ENCODE data around the gene MS4A4E.
"Not testable (repeated sequence)": the region's sequence is repeated elsewhere in the genome, so short reads cannot be mapped to it uniquely, and the experiment has no call there.

MS4A4E gene

DNA sequence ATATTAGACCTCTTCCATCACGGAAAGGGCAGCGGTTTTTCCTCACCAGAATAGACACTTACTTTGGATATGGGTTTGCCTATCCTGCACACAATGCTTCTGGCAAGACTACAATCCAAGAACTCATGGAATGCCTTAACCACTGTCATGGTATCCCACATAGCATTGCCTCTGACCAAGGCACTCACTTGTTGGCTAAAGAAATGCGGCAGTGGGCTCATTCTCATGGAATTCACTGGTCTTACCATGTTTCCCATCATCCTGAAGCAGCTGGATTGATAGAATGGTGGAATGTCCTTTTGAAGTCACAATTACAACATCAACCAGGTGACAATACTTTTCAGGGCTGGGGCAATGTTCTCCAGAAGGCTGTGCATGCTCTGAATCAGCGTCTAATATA is 20.8 kb downstream of the MS4A4E start:
- in situ Hi-C loops (cut with HindIII; ENCODE audit: low sequenced_read_pairs) = no loop called here

DNA sequence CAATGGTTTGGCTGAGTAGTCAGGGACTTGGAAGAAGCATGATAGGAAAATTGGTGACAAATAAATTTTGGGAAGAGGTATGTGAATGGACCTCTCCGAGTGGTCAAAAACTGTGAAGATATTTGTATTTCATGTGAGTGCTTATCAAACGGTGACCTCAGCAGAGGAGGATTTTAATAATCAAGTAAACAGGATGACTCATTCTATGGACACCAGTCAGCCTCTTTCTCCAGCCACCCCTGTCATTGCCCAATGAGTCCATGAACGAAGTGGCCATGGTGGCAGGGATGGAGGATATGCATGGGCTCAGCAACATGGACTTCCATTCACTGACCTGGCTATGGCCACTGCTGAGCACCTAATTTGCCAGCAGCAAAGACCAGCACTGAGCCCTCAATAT is 21.2 kb downstream of the MS4A4E start:
- in situ Hi-C loops (cut with HindIII; ENCODE audit: low sequenced_read_pairs) = no loop called here

DNA sequence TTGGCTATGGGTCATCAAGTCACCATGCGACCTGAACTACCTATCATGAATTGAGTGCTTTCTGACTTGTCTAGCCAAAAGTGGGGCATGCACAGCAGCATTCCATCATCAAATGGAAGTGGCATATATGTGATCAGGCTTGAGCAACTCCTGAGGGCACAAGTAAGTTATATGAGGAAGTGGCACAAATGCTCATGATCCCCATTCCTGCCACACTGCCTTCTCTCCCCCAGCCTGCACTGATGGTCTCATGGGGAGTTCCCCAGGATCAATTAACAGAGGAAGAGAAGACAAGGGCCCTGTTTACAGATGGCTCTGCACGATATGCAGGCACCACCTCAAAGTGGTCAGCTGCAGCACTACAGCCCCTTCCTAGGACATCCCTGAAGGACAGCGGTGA is 21.8 kb downstream of the MS4A4E start:
- in situ Hi-C loops (cut with HindIII; ENCODE audit: low sequenced_read_pairs) = no loop called here

DNA sequence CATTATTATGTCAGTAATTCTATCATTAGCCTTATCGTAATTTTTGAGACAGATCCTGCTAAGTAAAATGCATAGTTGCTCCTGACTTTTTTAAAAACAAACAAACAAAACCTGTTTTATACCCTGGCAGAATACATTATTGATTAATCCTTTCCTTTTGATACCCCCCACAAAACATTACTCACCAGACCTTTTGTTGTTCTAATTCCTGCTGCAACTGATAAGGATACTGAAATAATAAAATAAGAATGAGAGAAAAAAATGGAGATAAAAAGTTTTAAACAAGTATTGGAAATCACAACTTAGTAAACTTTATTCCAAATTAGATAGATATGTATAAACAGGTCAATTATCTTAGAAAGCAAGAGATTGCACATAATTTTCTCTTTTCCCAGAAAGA is 28.6 kb downstream of the MS4A4E start:
- in situ Hi-C loops (cut with HindIII; ENCODE audit: low sequenced_read_pairs) = no loop called here

DNA sequence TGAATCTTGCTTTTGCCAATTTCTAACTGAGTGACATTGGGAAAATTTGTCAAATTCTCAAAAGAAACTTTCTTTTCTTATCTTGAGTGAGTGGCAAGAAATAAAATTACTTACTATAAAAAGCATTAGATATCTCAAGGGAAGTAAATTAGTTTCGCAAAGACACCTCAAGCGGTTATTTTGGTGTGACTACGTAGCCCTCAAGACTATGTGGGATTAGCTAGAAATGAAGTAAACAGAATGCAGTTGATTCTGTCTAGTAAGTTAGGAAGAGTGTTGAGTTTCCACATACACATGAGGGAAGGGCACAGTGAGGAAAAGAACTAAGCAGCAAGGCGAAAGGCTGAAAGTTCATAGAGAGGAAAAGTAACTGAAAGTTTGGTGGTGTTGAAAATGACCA is 31.7 kb downstream of the MS4A4E start:
- in situ Hi-C loops (cut with HindIII; ENCODE audit: low sequenced_read_pairs) = no loop called here

DNA sequence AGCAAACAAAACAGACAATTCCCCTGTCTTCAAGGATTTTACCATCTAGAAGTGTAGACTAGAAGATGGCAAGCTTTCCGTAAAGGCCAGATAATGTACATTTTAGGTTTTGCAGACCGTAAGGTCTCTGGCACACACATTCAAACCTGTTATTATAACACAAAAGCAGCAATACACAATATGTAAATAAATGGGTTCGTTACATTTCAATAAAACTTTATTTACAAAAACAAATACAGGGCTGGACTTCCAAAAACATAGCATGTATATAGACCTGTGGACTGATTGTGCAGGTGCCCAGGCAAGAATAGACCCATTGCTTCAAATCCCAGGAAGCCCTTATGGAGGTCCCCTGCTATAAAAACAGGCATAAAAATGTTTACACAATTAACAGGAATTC is 33.0 kb downstream of the MS4A4E start:
- in situ Hi-C loops (cut with HindIII; ENCODE audit: low sequenced_read_pairs) = no loop called here

DNA sequence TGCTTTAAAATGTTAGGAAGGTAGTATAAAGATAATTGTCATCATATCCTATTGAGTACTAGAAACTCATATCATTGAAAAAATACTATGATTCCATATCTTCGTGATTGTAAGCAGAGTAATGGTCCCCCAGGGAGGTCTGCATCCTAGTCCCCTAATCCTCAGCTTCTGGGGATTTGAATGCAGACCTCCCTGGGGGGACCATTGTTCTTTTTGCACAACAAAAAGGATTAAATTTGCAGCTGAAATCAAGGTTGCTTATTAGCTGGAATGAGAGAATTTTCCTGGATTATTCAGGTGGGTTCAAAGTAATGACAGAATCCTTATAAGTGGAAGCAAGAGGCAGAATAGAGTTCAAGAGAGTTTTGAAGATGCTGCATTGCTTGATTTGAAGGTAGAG is 34.0 kb downstream of the MS4A4E start:
- in situ Hi-C loops (cut with HindIII; ENCODE audit: low sequenced_read_pairs) = no loop called here

DNA sequence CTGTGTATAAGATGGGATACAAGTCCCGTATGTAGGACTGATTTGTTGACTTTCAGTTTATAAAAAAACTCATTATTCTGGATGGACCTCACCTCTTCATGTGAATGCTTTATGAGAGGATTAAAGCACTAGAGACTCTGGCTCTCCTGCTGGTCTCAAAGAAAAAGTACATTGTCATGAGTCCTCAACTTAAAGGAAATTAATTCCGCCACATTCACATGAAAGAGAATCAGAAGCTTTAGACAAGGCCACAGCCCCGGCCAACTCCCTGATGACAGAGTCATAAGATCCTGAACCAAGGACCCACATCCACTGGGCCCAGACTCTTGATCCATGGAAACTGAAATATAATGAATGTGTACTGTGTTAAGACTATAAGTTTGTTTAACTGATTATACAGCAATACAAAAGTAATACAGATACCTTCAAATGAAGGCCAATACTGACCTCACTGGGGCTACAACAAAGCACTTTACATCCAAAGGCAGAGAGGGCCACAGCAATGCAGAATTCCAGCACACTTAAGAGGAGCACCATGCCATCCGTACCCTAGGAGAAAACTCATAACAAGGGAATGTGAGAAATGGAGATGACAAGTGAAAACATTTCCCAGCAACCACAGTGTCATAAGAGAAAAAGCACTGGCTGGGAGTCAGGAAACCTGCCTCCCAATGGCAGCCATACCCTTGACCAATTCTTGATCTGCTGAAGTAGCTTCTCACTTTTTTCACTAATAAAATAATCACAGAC is 34.6 kb downstream of the MS4A4E start:
- in situ Hi-C loops (cut with HindIII; ENCODE audit: low sequenced_read_pairs) = no loop called here

DNA sequence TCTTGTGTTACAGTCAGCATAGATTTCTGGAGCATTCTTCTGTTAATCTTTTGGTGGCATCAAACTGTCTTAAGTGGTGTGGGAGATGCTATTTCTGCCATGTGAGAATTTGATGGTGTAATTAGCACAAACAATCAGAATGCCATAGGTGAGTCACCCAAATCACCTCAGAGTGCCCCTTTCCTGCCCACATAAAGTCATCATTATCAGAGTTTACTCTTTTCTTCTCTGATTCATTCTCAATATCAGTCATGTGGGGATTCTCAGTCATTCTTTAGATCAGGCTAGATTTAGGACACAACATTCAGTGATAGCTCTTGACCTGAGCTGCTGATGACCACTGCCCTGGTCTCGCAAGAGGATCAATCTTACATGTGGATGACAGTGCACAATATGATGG is 36.3 kb downstream of the MS4A4E start:
- in situ Hi-C loops (cut with HindIII; ENCODE audit: low sequenced_read_pairs) = no loop called here

DNA sequence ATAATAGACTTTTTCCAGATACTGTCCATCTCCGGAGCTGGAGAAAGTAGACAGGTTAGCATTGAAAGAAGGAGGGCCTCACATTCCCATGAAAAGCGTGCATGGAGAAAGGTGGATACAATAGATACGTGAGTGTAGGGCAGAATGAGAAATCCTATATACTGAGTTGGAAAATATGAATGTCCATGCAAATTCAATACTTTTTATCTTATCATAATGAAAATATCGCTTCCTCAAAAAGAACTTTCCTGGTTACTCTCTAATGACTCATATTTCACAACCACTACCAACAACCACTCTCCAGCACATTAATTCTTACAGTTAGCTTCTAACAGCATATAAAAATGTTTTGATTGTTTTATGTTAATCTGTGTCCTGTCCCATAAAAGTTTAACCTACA is 38.0 kb downstream of the MS4A4E start:
- in situ Hi-C loops (cut with HindIII; ENCODE audit: low sequenced_read_pairs) = no loop called here

DNA sequence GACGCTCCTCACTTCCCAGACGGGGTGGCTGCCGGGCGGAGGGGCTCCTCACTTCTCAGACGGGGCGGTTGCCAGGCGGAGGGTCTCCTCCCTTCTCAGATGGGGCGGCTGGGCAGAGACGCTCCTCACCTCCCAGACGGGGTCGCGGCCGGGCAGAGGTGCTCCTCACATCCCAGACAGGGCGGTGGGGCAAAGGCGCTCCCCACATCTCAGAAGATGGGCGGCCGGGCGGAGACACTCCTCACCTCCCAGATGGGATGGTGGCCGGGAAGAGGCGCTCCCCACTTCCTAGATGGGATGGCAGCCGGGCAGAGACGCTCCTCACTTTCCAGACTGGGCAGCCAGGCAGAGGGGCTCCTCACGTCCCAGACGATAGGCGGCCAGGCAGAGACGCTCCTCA is 41.6 kb downstream of the MS4A4E start:
- in situ Hi-C loops (cut with HindIII; ENCODE audit: low sequenced_read_pairs) = not testable (repeated sequence)

DNA sequence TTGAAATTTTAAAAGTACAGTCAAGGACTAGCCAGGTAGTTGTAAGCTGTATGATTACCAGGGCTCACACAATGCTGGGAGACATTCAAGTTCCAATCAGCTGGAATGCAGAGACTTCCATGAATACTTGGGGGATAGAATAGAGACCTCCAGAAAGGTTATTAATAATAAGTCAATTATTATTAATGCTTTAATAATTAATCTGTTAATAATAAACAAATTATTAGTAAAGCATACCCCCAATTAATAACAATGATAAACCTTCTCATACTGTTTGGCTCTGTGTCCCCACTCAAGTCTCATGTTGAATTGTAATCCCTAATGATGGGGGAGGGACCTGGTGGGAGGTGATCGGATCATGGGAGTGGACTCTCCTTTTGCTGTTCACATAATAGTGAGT is 45.5 kb downstream of the MS4A4E start:
- in situ Hi-C loops (cut with HindIII; ENCODE audit: low sequenced_read_pairs) = no loop called here

DNA sequence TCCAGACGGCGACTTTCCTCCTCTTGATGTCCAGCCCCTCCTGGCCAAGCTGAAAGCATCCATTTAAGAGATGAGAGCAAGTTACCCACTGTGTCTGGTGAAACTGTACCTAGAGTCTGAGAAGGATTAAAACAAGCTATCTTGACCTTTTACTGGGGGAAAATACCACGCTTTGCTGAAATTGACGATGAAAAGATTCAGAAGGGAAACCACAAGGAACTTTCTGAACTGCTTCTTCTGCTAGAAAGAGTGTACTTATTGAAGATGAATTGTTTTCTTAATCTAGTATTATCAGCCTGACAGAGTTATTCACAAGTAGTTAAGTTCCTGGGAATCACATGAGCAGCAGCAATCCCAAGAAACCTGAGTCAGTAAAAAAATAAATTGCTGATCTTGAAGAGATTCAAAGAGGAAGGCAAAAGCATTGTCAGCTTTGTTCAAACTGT is 47.0 kb downstream of the MS4A4E start:
- in situ Hi-C loops (cut with HindIII; ENCODE audit: low sequenced_read_pairs) = no loop called here

DNA sequence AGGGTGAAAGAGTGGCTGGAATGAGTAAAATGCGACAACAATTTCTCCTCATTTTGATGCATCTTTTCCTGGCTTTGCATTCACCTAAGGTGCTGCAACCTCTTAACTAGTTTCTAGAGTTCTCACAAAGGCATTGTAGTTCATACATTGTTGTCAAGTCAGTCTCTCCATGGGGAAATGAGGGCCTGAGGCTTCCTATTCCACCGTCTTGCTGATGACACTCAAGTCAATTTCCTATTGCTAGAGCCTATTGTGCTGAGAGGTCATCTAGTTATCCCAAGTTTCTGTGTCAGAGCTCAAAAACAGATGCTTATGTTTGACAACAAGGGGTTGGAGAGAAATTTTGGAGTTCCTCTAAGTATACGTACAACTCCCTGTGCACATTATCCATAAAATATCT is 48.4 kb downstream of the MS4A4E start:
- in situ Hi-C loops (cut with HindIII; ENCODE audit: low sequenced_read_pairs) = no loop called here

DNA sequence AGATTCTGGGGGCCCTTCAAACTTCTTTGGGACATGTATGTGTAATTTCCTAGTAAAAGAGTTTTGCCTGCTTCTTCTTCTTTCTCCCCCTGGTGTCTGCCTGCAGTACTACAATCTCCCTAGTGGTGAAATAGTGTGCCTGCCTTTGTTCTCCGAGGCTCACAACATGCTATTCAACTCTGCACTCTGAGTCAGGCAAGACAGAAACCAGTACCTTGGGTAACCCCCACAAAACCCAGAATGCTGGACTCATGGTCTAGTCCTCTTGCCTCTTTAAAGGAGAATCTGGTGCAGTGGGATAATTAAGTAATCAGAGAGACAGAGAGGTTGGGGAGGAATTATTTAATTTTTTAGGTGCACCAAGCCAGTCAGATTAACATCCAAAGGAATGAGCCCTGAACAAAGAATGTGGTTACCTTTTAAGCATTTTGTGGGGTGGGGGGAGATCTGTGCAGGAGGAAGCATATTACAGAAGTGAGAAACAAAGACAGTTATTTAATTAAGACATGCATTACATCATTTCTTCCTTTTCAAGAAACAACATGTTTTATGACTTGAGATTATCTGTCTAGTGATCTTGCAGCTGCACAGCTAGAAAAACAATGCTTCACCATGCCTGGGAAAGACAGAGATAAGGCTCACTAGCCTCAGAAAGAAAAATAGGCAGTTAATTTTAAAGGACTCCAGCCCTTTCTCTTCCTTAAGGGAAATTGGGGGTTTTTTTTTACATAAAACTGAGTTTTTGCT is 49.1 kb downstream of the MS4A4E start:
- in situ Hi-C loops (cut with HindIII; ENCODE audit: low sequenced_read_pairs) = no loop called here

DNA sequence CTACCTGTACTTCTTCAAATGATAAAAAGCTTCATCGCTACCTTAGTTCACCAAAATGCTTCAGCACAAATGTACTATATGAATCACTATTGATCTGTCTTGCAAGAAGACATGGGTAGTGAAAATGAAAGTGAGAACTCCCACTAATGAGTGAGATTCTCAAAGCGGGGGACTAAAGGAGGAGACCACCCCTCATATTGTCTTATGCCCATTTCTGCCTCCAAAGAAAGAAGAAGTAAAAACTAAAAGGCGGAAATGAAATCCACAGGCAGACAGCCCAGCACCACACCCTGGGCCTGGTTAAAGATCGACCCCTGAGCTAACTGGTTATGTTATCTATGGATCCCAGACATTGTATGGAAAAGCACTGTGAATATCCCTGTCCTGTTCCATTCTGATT is 50.4 kb downstream of the MS4A4E start:
- in situ Hi-C loops (cut with HindIII; ENCODE audit: low sequenced_read_pairs) = not testable (repeated sequence)

DNA sequence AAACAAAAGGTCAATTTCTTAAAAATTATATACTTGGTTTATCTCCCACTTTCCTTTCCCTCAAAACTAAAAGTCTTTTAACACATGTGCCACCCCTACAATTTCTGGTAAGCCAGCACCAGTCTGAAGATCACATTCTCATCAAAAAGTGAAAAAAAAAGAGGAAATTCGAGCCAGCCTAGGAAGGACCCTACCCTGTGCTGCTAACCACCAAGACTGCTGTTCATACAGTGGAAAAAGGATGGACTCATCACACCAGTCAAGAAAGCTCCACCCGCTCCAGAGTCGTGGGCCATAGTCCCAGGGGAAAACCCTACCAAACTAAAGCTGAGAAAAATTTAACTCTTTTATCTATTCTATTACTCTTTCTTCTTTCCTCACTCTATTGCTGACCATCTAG is 54.5 kb downstream of the MS4A4E start:
- in situ Hi-C loops (cut with HindIII; ENCODE audit: low sequenced_read_pairs) = not testable (repeated sequence)

DNA sequence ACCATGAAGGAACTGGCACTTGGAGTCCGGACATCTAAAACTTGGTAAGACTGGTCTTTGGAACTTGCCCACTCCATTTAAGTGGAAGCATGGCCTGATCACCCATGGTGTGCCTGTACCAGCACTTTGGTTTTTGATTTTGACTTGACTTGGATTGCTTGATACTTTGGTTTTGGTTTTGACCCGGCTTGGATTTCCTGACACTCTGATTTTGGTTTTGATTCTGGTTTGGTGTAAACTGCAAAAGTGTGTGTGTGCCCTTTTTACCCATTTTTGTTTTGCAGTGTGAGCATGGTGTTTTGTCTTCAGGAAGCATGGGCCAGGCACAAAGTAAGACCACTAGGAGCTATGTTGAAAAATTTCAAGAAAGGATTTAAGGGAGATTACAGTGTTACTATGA is 56.8 kb downstream of the MS4A4E start:
- in situ Hi-C loops (cut with HindIII; ENCODE audit: low sequenced_read_pairs) = not testable (repeated sequence)

DNA sequence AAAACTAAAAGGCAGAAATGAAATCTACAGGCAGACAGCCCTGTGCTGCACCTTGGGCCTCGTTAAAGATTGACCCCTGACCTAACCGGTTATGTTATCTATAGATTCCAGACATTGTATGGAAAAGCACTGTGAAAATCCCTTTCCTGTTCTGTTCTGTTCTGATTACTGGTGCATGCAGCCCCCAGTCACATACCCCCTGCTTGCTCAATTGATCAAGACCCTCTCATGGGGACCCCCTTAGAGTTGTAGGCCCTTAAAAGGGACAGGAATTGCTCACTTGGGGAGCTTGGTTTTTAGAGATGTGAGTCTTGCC is 57.5 kb downstream of the MS4A4E start:
- in situ Hi-C loops (cut with HindIII; ENCODE audit: low sequenced_read_pairs) = not testable (repeated sequence)

DNA sequence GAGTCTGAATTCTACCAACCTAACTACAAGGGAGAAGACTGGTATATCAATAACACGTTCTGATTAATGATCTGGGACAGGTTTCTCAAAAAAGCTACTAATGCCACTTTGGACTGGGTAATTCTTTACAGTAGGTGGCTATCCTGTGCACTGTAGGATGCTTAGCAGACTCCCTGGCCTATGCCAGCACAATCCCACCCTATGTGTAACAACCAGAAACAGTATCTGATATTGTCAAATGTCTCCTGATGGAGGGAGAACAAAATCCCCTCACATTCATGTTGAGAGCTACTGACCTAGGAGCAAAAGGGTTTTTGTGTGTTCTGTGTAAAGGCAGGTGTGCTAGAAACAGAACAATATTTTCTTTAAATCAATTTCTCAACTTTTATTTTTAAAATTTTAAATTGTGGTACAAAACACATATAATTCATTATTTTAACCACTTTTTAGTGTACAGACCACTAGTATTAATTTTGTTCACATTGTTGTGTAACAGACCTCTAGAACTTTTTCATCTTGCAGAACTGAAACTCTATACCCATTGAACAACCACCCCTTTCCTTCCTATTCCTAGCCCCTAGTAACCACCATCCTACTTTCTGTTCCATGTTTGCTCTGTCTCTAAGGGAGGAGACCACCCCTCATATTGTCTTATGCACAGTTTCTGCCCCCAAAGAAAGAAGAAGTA is 58.0 kb downstream of the MS4A4E start:
- in situ Hi-C loops (cut with HindIII; ENCODE audit: low sequenced_read_pairs) = no loop called here

DNA sequence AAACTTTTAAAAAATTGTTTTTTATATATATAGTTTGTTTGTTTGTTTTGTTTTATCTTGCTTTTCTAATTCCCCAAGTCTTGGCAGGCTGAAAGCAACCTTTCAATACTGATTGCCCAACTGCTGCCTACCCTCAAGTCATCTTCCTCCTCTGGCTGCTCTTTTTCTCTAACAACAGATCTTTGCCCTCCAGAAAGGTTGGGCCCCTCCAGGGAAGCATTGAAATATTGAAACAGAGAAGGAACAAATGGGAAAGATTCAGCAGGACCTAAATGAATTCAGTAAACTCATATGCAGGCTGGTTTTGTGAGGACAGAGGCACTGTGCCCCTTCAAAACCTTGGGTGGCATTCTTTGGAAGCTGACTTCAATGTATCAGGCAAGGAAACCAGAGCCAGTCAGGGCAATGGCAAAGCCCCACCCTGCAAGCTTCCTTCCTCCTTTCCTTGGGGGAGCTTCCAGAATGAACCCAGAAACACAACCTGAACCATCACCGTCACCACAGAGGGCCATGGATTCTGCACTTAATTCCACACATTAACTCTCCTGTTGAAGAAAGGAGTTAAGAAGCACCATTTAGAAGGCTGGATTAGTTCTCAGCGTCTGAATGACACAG is 59.2 kb downstream of the MS4A4E start:
- in situ Hi-C loops (cut with HindIII; ENCODE audit: low sequenced_read_pairs) = no loop called here

Data from endothelial cell of hepatic sinusoid (primary cell).